ENCODE measurements around the gene LZTS3. TPM values are rescaled to one million over a fixed set of nuclear protein-coding genes. Genes with fewer than 3 reads are reported as not detected.

Gene LZTS3
- total and polyA plus RNA-seq, 10 of the 15 experiments (the other 5 are each of a cell fraction or from before 2014, with no cell fraction given): 0.03 to 0.90 (median 0.22) TPM

DNA sequence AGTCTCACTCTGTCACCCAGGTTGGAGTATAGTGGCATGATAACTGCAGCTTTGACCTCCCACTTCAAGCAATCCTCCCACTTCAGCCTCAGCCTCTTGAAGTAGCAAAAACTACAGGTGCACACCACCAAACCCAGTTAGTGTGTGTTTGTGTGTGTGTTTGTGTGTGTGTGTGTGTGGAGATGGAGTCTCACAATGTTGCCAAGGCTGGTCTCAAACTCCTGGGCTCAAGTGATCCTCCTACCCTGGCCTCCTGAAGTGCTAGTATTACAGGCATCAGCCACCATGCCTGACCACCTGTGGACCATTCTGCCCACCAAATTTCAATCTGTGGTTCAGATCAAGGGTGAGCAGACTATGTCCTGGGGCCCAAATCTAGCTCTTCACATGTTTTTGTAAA is 22.4 kb downstream of the LZTS3 start (continued):
- TF ChIP-seq, protein P1, sequence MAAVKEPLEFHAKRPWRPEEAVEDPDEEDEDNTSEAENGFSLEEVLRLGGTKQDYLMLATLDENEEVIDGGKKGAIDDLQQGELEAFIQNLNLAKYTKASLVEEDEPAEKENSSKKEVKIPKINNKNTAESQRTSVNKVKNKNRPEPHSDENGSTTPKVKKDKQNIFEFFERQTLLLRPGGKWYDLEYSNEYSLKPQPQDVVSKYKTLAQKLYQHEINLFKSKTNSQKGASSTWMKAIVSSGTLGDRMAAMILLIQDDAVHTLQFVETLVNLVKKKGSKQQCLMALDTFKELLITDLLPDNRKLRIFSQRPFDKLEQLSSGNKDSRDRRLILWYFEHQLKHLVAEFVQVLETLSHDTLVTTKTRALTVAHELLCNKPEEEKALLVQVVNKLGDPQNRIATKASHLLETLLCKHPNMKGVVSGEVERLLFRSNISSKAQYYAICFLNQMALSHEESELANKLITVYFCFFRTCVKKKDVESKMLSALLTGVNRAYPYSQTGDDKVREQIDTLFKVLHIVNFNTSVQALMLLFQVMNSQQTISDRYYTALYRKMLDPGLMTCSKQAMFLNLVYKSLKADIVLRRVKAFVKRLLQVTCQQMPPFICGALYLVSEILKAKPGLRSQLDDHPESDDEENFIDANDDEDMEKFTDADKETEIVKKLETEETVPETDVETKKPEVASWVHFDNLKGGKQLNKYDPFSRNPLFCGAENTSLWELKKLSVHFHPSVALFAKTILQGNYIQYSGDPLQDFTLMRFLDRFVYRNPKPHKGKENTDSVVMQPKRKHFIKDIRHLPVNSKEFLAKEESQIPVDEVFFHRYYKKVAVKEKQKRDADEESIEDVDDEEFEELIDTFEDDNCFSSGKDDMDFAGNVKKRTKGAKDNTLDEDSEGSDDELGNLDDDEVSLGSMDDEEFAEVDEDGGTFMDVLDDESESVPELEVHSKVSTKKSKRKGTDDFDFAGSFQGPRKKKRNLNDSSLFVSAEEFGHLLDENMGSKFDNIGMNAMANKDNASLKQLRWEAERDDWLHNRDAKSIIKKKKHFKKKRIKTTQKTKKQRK (IDR thresholded peaks at IDR 0.05; ENCODE audit: low read depth, low read length): no peak
- TF ChIP-seq RB1 (IDR thresholded peaks at IDR 0.05; ENCODE audit: borderline replicate concordance) (no peak), NFYA (IDR thresholded peaks at IDR 0.05; ENCODE audit: borderline replicate concordance, low read depth, low read length) (no peak)

DNA sequence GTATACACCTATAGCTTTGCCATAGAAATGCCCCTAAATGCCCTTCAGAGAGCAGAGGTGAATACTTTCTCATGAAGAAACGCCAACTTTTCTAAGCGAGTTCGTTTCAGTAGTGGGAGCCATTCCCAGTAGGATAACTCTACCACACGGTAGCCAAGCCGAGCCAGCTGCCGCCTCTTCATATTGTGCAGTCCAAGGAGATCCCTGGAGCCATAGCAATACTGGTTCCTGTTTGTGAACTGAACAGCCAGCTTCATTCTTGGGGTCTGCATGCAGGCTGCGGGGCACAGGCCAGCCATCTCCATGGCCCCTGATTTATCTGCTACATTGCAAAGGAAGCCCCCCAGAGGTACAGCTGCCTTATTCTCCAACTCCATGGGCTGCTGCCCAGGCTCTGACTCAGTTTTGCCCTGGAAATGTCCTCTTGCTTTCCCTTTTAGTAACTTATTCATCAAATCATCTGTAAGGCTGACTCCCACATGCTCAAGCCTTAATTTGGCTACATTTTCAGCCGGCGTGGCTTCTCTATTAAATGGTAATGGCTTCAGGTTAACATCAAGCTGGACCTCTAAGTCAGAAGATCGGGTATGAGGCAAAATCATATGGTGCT is 26.5 kb downstream of the LZTS3 start:
- no peaks in the 10 kb centered on the region for H4K20me1 ChIP-seq (ENCODE audit: control insufficient read depth, insufficient read depth)
- BruUV-seq (replicated peaks): no TSS peak

More for the DNA sequence above, 26.5 kb downstream of the LZTS3 start:
- intact Hi-C loops (cut with micrococcal nuclease; ENCODE audit: unreplicated experiment) (no loop called here), in situ Hi-C loops (cut with MboI) (no loop called here)
- RAD21 ChIA-PET (ENCODE audit: unreplicated experiment): interaction anchor here (0.5 to 1.2 kb wide), 2 partner anchors 88 to 170 kb away, joined by 3 read pairs; no protein-coding TSS in a partner anchor
- TF ChIP-seq, protein P2, sequence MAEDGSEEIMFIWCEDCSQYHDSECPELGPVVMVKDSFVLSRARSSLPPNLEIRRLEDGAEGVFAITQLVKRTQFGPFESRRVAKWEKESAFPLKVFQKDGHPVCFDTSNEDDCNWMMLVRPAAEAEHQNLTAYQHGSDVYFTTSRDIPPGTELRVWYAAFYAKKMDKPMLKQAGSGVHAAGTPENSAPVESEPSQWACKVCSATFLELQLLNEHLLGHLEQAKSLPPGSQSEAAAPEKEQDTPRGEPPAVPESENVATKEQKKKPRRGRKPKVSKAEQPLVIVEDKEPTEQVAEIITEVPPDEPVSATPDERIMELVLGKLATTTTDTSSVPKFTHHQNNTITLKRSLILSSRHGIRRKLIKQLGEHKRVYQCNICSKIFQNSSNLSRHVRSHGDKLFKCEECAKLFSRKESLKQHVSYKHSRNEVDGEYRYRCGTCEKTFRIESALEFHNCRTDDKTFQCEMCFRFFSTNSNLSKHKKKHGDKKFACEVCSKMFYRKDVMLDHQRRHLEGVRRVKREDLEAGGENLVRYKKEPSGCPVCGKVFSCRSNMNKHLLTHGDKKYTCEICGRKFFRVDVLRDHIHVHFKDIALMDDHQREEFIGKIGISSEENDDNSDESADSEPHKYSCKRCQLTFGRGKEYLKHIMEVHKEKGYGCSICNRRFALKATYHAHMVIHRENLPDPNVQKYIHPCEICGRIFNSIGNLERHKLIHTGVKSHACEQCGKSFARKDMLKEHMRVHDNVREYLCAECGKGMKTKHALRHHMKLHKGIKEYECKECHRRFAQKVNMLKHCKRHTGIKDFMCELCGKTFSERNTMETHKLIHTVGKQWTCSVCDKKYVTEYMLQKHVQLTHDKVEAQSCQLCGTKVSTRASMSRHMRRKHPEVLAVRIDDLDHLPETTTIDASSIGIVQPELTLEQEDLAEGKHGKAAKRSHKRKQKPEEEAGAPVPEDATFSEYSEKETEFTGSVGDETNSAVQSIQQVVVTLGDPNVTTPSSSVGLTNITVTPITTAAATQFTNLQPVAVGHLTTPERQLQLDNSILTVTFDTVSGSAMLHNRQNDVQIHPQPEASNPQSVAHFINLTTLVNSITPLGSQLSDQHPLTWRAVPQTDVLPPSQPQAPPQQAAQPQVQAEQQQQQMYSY (CRISPR knock-in tag; IDR thresholded peaks at IDR 0.05): no peak
- peak; percentile 39 for TF ChIP-seq POLR2AphosphoS5 (IDR thresholded peaks at IDR 0.05; ENCODE audit: low read length)
- TF ChIP-seq SUZ12 (IDR thresholded peaks at IDR 0.05; ENCODE audit: unreplicated experiment): no peak
- FAIRE-seq (no peak), ATAC-seq (no peak), DNase-seq (ENCODE audit: low read depth, low spot score) (no peak)
- H2AFZ ChIP-seq (ENCODE audit: control insufficient read depth, low read depth, low read length): no peak overlapping the region
- H3K4me3 ChIP-seq: no peak overlapping the region
- H3K9me3 ChIP-seq (replicated peaks; ENCODE audit: control insufficient read depth, insufficient read depth, low read length): no peaks in the 10 kb centered on the region
- SMC1A ChIA-PET (ENCODE audit: uncharacterized antibody, unreplicated experiment): no interaction called here
- POLR2A ChIA-PET: no interaction called here
- H3K9ac ChIP-seq (ENCODE audit: control insufficient read depth, insufficient read depth, low read length): no peak overlapping the region
- CTCF ChIA-PET: interaction anchor here (0.6 kb wide), 1 partner anchor 308 kb away, joined by 4 read pairs; no protein-coding TSS in a partner anchor
- WGBS (ENCODE audit: insufficient coverage, insufficient replicate concordance, low lambda C conversion rate, missing lambda C conversion rate): 99% methylated on average over 10 of the region's 10 CpGs
- H3K36me3 ChIP-seq (ENCODE audit: control insufficient read depth in 2 of 2, insufficient read depth in 2 of 2, low read length in 1 of 2): peaks cover 9 to 19% of the 10 kb centered on the region in 2 experiments; a peak in 3 of 4 replicates
- H3K4me1 ChIP-seq (ENCODE audit: control insufficient read depth, insufficient read depth, low read length): 0 out of 2 replicates have a peak, but pooled peaks cover 2% of the 10 kb centered on the region
- H3K27ac ChIP-seq (ENCODE audit: control insufficient read depth, insufficient read depth): no peak overlapping the region
- H3K27me3 ChIP-seq (replicated peaks in 1 of 2; ENCODE audit: control insufficient read depth in 2 of 2, insufficient read depth in 2 of 2, low read length in 1 of 2): no peaks in the 10 kb centered on the region
- no peak overlapping the region for H3K4me2 ChIP-seq (ENCODE audit: control insufficient read depth, insufficient read depth)
- peaks cover 36% of the 10 kb centered on the region for H3K79me2 ChIP-seq (ENCODE audit: control insufficient read depth, insufficient read depth, low read length)
